Forelimb muscle (tissue), 1 donor: ENCODE results near the gene OTX2. TPM values are rescaled to one million over a fixed set of nuclear protein-coding genes. Genes with fewer than 3 reads are reported as not detected.

Source experiments
- DNase-seq: peaks from one replicate; pipeline ENCODE4 v3.0.0-alpha.2; 2013; ENCODE audit warnings: low read depth
- polyA plus RNA-seq: library from polyadenylated mRNA; unstranded; fragments of 120-200 nt; gene quantifications from one replicate; pipeline ENCODE4 v1.2.1, GENCODE V29; 2013; ENCODE audit not compliant: insufficient read length

OTX2 gene
- polyA plus RNA-seq, 1 donor = not detected

DNA sequence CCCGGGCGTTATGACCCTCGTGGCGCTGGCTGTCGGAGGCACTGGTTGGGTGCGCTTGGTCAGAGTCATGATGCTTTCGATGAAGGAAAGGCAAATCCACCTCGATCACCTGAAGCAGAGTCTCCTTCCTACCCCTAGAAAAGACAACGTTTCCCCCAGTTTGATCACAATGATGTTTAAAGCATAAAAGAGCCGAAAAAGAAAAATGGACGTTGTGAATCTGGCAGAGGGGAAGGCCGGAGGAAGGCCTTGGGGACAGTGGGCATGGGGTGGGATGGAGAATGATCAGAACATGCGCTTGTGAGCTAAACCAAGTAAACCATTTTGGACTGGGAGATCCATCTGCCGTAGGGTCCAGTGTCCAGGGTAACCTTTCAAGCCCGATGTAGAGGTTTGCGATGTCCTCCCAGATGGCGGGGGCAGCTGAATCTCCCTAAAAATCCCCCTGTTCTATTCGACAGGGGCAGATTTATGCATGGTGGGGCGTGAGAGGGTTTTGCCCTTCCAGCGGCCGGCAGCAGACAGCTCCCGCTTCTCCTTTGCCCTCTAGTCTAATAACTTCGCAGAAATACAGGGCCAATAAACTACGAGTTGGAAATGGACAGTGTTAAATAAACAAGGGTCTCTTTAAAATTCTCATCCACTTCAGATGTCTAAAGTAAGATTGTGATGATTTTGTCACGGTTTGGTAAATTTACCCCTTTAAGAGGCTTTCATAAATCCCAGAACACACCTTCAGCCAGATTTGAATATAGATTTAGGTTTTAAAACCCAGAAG, 2.3 kb upstream of the OTX2 start:
- no peak for DNase-seq

DNA sequence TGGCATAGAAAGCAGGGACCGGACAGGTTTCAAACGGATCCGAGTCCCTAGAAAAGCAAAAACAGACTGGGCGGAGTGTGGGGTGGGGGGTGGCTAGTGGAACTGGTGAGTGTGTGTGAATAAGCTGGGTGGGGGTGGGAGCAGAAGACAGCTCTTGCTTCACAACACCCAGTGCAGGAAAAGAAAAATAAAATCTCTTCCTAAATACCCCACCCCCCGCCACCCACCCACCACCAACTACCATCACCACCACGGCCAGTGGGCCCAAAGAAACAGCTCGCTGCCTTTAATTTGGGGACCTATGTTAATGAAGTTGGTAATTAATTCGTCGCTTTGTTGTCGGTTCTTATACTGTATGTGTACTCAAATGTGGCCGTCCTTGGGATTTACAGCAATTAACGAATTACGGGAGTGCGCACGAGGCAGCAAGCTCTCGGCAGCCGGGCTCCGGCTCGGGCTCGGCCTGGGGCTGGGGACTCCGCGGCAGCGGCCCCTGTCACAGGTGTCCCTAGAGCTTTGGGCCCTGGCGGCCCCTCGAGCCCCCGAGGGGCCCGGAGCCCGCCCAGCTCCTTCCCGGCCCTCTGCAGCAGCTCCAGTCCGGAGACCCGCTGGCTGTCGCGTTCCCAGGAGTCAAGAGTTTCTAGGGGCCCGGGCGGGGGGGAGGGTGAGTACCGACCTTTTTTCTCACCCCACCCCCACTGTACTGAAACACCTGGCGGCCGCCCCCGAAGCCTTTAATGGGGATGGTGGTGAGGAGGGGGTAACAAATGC, 1.5 kb upstream of the OTX2 start:
- no peak for DNase-seq

DNA sequence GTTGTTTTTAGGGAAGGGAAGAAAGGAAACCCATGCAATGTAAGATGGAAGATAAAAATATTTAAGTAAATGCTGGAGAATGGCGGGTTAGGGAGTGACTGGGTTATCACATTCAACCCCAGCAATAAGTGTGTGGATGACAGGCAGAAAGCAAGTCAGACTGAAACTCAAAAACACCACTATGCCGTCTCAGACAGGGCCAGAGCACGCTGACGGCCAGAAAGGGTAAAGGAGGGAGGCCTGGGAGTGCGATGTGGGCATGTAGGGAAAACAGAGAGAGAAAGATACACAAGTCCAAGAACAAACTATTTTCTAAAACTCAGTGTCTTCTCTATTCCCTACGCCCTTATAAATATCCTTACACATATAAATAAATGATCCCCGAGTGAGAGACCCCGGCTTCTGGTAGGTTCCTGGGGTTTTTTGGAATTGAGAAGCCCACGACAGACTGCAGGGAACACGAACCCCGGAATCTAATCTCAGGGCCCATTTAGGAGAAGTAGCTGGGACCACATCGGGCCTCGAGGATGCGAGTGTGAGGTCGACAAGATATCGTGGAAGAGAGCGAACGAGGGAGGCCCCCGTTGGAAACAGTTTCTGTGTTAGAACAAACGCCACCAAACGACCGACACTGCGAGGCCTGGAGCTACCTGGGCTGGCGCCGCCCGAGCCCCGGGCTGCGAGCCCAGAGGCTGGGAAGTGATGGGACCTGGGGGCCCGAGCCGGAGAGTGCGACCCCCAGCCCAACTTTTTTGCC, 735 bp upstream of the OTX2 start:
- no peak for DNase-seq

DNA sequence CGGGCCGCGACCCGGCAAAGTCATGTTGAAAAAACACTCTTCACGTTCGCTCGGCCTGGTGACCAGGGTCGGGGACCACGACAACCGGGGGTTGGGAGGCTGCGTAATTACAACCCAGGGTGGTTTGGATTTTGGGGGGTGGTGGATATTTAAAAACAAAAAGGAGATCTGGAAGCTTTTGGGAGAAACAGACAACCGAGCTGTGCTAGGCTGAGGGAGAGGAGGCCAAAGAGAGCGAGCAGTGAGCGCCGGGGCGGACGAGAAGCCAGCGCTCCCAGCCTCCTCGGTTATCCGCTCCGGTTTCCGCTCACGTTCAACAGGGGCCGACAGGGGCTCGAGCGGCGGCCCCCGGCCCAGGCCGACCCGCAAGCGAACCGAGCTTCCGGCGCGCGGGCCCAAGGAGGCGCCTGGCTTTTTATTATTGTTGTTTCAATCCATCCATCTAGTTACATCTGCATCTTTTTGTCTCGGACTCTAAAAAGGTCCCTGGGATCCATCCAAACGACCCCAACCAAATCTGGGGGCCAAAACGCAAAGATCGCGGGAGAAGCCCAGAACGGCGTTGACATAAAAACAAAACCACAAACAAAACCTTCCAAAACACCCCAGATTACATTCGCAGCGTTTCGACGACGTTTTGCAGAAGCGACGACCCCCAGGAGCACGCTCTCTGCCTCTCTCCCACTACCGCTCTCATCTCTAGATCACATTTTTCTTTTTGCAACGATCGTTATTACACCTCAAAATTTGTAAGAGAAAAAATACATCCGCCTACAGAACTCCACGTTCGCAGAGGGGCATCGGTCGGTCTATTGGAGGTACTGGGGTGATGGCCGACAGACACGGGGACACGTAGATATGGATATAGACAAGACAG, 771 bp downstream of the OTX2 start:
- DNase-seq = no peak

DNA sequence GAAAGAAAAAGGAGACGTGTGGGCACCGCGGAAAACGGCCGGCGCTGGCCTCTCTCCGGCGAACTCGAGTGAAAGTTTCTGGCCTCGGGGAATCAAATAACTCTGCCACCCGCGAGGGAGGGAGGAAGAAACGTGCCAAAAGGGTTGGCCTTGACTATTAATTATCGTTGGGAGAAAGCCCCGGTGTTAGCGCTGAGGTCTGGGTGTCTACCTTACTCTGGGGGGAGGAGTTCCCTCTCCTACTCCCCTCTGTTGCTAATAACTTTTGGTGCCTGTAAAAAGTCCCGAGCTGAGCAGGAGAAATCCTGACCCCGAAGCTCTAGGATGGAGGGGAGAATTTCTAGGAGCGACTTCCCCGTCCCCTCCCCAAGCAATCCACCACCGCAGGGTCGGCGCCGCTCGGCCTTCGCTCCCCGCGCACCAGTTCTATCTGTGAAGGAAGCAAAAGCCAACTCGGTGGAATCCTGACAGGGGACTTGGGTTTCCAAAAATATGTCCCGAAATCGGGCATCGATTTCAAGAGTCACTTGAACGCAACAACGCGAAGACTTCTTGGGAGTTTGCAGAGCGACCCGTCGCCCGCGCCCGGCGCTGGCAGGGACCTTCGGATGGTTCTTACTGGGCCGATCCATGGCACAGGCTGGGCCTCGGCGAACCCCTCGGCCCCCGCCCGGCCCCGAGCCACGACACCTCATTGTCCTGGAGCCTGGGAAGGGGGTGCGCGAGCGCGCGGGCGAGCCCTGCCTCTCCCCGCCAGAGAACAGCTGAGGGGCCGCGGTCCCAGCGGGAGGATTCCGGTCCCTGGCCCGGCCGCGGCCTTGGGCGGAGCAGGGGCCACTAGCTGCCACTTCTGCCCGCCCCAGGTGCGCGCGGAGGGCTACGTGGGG, 1.7 kb downstream of the OTX2 start:
- no peak for DNase-seq

DNA sequence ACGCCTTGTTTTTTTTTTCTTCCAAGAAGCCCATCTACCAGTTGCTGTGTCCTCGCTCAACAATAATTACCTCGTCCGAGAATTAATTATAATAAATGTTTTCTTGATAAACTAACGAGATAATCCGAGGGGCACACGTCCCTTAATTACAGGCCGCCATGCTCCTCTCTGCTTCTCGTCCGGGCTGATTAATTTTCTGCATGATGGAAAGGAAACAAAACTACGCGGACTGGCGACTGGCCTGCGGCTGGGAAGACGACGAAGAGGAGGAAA, 2.2 kb downstream of the OTX2 start:
- DNase-seq = no peak

DNA sequence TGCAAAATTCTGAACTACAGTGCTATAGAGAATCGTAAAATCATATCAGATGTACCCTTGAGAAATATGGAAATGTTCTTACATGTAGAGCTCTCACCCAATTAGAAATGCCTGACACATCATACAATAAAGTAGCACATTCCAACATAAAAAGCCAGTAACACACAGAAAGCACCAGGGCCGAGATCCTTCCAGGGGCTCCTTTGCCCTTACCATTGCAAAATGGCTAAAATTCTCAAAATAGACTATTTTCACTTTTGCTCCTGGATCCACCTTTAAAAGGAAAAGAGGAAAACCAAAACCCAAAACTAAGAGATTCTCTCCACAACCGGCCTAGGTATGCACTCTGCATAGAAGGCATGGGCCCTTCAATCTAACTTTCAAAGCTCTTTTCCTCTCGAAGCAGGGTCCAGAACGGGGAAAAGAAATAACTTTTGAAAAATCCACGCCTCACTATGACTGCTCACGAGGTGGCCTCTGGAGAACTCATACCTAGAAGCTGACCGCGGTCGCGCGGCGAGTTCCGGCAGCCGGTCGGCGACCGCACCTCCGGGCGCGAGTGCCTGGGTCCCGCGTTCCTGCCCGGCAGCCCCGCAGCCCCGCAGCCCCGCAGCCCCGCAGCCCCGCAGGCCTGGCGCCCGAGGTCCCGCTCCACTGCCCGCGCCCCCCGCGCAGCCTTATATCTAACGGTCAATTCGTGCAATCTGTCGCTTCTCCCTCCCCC, 2.7 kb downstream of the OTX2 start:
- DNase-seq = no peak

DNA sequence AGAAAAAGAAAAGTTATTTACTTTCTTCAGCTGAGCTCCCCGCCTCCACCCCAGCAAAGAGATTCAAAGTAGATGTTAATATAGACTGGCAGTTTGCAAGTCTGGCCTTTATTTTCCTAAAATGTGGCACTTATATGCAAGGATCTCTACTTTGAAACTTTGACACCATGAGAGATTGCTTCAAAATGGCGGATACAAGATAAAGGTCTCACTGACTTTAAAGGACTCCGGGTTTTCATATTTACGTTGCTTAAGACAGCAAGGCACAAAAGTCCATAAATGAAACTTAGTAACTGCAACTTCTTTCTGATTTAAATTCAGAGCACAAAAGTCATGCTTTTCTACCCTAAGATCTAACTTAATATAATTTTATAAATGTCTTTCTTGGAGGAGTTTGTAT, 3.5 kb downstream of the OTX2 start:
- no peak for DNase-seq

DNA sequence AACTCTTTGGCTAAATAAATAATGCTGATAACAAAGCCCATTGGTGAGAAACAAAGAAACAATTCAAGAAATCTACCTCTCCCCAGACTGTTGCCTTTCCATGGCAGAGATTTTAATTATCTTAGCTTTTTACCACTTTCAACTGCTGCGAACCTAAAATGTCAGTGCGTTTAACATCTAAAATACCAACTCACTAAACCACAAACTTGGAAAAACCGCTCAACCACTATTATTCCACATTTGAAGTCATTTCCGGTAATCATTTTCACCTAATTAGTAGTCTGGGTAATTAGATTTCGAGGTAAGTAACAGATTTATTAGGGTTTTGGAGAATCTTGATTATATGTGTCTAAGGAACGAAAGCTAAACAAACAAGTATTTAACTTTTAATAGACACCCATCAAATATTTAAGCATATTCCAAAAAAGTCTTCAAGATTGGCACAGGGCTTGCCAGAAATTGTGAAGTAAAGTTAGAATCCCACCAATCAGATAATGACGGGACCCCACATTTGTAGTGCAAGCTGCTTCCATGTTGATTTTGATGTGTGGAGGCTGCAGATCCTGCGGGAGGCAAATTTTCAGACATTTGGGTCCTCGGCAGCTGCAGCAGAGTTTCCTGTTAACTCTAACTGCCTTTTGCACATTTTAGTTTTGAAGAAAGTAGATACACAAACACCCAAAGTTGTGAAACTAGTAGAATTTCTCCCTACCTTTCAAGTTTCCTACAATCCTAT, 4.1 kb downstream of the OTX2 start:
- no peak for DNase-seq

DNA sequence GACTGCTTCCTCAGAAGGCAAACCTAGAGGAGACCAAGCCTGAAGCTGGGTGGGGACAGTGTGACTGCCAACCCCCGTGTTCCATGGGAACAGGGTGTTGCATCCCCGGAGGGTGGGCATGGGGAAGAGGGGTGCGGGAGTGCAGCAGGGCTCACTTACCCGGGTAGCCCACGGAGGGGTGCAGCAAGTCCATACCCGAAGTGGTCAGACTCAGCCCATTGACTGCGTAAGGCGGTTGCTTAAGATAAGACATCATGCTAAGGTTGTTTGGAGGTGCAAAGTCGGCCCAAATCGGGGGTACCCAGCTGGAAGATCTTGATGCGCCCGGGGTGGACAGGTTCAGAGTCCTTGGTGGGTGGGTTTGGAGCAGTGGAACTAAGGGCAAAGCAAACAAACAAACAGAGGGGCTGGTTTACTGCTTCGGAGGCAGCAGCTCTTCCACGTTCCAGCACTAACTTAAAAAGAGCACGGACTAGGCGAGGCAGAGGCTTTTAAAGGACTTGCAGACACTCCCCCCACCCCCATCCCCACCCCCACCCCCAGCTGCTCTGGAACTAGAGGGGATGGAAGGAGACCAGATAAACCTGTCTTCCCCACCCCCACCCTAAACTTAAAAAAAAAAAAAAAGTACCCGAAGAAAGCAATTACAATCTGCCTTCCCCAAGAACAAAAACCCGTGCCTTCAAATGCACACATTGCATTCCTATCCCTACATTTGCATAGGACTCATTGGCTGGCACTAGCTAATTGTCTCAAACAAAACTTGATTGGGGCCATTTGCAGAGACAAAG, 4.9 kb downstream of the OTX2 start:
- no peak for DNase-seq

DNA sequence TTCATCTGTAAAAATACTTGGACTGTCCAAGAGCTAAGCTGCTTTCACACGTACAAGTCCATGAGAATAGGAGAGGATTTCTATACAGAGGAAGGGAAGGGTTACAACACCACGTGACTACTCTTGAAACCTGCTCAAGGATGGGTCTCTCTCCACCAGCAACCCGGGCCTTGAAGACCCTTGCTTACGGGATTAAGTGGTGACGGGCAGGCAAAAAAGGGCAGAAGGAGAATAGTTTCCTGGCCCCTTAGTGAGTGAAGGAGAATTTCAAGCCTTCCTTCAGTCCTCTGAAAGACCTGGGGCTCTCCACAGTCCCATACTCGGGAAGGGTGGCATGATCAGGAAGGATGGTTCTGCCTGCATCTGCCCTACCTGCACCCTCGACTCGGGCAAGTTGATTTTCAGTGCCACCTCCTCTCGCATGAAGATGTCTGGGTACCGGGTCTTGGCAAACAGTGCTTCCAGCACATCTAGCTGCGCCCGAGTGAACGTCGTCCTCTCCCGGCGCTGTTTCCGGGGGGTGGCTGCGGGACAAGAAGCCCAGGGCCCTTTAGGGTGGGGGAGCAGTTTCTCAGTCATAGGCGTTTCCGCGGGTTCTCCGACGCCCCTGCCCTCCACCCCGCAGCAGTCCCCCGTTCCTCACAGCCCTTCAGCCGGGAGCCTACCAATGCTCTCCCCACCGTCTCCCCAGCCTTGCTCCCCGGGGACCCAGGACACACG, 6.3 kb downstream of the OTX2 start:
- no peak for DNase-seq

DNA sequence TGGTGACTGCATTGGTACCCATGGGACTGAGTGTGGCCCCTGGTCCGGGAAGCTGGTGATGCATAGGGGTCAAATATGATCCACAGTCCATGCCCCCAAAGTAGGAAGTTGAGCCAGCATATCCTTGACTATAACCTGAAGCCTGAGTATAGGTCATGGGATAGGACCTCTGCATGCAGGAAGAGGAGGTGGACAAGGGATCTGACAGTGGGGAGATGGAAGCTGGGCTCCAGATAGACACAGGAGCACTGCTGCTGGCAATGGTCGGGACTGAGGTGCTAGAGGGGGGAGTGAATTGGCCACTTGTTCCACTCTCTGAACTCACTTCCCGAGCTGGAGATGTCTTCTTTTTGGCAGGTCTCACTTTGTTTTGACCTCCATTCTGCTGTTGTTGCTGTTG, 8.4 kb downstream of the OTX2 start:
- no peak for DNase-seq

DNA sequence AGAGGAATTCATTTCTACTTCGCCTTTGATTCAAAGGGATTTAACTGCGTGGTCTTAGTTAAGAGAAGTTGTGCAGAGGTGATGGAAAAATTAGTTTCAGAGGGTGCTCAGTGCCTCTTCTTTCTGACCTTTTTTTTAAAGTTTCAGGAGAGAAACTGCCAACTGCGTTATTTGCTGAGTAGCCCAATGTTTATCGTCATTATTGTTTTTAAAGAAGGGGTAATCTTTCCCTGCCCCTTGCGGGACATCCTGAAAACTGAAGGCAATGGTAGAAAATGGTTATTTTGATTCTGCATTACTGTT, 11.0 kb downstream of the OTX2 start:
- DNase-seq = no peak

DNA sequence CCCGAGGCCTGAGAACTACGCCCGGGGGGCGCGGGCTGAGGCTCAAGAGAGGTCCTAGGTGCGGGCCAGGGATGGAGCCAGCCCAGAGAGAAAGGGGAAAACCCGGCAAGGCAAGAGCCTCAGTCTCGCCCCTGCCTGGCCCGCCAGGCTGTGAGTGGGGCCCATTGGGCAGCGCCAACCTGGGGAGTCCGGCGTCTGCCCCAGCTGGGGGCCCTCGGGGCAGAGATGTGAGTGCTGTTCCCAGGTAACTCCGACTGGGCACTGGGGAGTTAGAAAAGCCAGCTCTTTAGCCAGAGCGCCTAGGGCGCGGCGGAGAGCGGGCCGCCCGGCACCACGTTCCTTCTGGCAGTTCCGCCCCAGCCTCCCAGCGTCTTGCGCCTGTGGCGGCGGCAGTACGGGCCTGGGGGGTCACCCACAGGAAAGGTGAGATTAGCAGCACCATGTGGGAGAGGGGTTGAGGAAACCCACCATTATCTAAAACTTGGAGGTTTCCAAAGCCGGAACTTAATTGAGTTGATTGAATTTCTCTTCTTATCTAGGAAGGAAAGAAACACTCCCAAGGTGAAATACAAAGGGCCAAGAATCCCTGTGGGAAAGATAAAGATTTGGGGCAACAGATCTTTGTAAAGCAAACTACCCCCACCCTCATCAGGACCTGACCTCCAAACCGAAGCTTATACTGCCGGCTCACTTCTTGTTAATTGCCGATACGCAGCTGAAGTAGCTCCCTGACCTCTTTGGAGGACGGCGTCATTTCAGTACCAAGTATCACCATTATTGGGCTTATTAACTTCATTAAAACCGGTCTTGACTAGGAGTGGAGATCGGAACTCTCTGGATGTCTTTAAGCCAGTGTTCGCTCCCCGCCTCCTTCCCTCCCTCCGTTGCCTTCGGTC, 11.6 kb downstream of the OTX2 start:
- DNase-seq = no peak

DNA sequence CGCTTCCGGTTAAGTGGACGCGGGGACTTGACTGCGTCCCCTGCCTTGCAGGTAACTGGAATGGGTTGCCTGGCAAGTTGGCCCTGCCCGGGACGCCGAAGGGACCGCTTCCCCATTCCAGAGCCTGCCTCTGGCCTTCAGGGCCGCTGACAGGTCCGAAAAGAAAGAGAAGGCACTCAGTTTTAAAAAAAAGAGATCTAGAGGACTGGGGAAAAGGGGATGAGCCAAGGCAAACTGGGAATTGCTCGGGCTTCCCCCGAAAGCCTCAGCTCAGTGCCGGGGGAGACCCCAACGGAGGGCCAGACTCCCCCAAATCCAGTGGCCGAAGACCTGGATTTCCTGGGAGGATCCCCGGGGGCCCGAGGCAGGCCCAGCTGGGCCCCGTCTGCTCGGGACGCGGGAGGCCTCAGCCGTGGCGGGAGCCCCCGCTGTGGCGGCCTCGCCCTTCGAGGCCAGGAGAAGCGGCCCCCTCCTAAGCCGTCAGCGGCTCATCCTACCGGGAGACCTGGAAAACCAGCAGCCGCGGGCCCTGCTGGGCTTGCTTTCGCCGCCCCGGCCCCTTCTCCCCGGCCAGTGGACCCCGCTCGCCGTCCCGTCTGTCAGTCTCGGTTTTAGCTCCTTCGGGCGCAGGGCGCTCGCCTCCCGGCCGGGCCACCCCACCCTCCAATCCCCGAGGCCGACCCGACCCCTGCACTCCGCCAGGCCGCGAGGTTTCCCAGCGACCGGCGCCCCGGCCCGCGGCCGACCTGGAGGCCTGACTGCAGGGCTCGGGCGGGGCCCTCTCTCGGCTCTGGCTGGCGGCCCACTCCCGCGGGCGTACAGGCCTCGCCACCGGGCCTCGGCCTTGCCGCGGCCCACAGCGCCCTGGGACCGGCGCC, 12.5 kb downstream of the OTX2 start:
- no peak for DNase-seq

DNA sequence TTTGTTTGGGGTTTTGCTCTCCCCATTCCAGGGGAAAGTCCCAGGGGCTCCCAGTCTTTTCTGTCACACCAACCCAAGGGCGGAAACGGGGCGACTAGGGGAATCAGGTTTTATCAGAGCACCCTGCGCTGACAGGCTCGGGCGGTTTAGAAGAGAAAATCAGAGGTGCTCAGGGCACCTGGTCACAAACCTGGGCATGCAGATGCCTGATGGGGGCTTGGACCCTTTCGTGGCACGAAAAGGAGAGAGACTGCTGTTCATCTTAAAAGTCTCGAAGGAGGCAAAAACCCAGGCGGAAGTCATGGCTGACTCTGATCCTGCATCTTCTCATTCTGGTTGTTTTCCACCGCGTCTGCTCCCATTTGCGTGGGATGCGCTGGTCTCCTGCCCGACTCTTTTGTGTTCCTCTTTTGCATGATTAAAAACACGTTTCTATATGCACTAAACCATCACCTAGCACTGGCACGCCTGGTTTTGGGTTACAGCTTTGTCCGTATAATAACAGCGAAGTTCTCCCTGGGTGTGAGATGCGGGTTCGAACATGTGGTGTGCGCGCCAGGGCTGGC, 13.2 kb downstream of the OTX2 start:
- no peak for DNase-seq
